Daoy (cell line): ENCODE data around the gene RAPGEF6. TPM values are rescaled to one million over a fixed set of nuclear protein-coding genes. Genes with fewer than 3 reads are reported as not detected.
"Not testable (repeated sequence)": the region's sequence is repeated elsewhere in the genome, so short reads cannot be mapped to it uniquely, and the experiment has no call there.

ENCODE experiments used
- DNase-seq: peaks from one replicate; pipeline ENCODE4 v3.0.0-alpha.2; 2015; ENCODE audit warnings: low read depth
- total RNA-seq: library from RNA; depleted of rRNA; stranded (reverse); fragments of >200 nt; shearing (Covaris generic); gene quantifications from 2 replicates; pipeline ENCODE4 v1.2.3, GENCODE V29; 2014; rRNA removed

The RAPGEF6 gene
- 9.7 and 18.5 TPM in 2 replicates for total RNA-seq

GRCh38 chr5:131634996-131635683 is at the start of gene RAPGEF6:
TSS of gene RAPGEF6 (minus strand) at chr5:131635229. CDS start at chr5:131635030, 199 bp downstream.
- DNase-seq: peak; percentile 100

GRCh38 chr5:131684595-131684994 is 49.6 kb upstream of the RAPGEF6 start:
- no peak for DNase-seq

GRCh38 chr5:131684051-131684450 is 49.0 kb upstream of the RAPGEF6 start:
- DNase-seq: no peak

- DNase-seq: no peak
Observed at GRCh38 chr5:131682826-131683225, 47.8 kb upstream of the RAPGEF6 start.

- DNase-seq: no peak
Observed at GRCh38 chr5:131682175-131682574, 47.1 kb upstream of the RAPGEF6 start.

GRCh38 chr5:131679911-131680310 is 44.9 kb upstream of the RAPGEF6 start:
- DNase-seq: peak; percentile 49

GRCh38 chr5:131678273-131678672 is 43.2 kb upstream of the RAPGEF6 start:
- DNase-seq: not testable (repeated sequence)

- DNase-seq: no peak
Observed at GRCh38 chr5:131677115-131677514, 42.1 kb upstream of the RAPGEF6 start.

- DNase-seq: no peak
Observed at GRCh38 chr5:131672776-131673175, 37.7 kb upstream of the RAPGEF6 start.

GRCh38 chr5:131671994-131672655 is 37.1 kb upstream of the RAPGEF6 start:
- no peak for DNase-seq

- DNase-seq: no peak
Observed at GRCh38 chr5:131671409-131671808, 36.4 kb upstream of the RAPGEF6 start.

GRCh38 chr5:131664929-131665328 is 29.9 kb upstream of the RAPGEF6 start:
- DNase-seq: no peak

- no peak for DNase-seq
Observed at GRCh38 chr5:131661933-131662332, 26.9 kb upstream of the RAPGEF6 start.

GRCh38 chr5:131659841-131660240 is 24.8 kb upstream of the RAPGEF6 start:
- DNase-seq: no peak

GRCh38 chr5:131659290-131659689 is 24.3 kb upstream of the RAPGEF6 start:
- DNase-seq: no peak

- DNase-seq: no peak
Observed at GRCh38 chr5:131654776-131655175, 19.7 kb upstream of the RAPGEF6 start.

- DNase-seq: no peak
Observed at GRCh38 chr5:131654309-131654708, 19.3 kb upstream of the RAPGEF6 start.

- DNase-seq: no peak
Observed at GRCh38 chr5:131649161-131649560, 14.1 kb upstream of the RAPGEF6 start.

GRCh38 chr5:131647048-131647769 is 12.2 kb upstream of the RAPGEF6 start:
- no peak for DNase-seq

GRCh38 chr5:131644822-131645221 is 9.8 kb upstream of the RAPGEF6 start:
- peak; percentile 17 for DNase-seq

- DNase-seq: no peak
Observed at GRCh38 chr5:131644370-131644769, 9.3 kb upstream of the RAPGEF6 start.

GRCh38 chr5:131641494-131641893 is 6.5 kb upstream of the RAPGEF6 start:
- DNase-seq: no peak
